Liver (tissue), 2 donors: Measurements from ENCODE around the gene SERPINB4.

Experiments
- CTCF ChIP-seq: fragments of 150-350 bp; IDR thresholded peaks from 2 replicates; pipeline ENCODE4 v1.5.1; 2017; ENCODE audit warnings: improper control_type of control experiment, low read depth, low read length; ENCODE audit not compliant: missing input control
- MAX ChIP-seq: IDR thresholded peaks from 2 replicates; pipeline ENCODE4 v1.6.1; 2016; ENCODE audit warnings: antibody characterized with exemption
- ZBTB33 ChIP-seq: IDR thresholded peaks from 2 replicates; pipeline ENCODE4 v1.6.1; 2016; ENCODE audit warnings: antibody characterized with exemption
- donor health status: healthy.

GRCh38 chr18:63588909-63589308 lies 55.1 kb downstream of the SERPINB4 start:
- TF ChIP-seq CTCF: no peak
- no peak for TF ChIP-seq MAX
- TF ChIP-seq ZBTB33: no peak
